ENCODE results near the gene TMEM252. TPM values are rescaled to one million over a fixed set of nuclear protein-coding genes. Genes with fewer than 3 reads are reported as not detected.

TMEM252 gene
- total RNA-seq, 1 donor from 2014 or later, result not detected

GRCh38 chr9:68541568-68541967, 885 bp upstream of the TMEM252 start:
- H3K27ac ChIP-seq, result no peak overlapping the region
- no peak for TF ChIP-seq CTCF (IDR thresholded peaks at IDR 0.05)
- no peak for TF ChIP-seq EZH2 (IDR thresholded peaks at IDR 0.05)
- no peak for TF ChIP-seq EZH2phosphoT487 (IDR thresholded peaks at IDR 0.05)
- no peaks in the 10 kb centered on the region for H3K9me3 ChIP-seq (ENCODE audit: low read depth)
- Mint-ChIP-seq H3K36me3 (no peaks in the 10 kb centered on the region), H3K4me1 (peaks cover 18% of the 10 kb centered on the region), H3K27me3 (ENCODE audit: insufficient read depth, low read depth) (peaks cover 5% of the 10 kb centered on the region), H3K27ac (no peak overlapping the region), H3K4me3 (no peak overlapping the region), H3K9me3 (no peaks in the 10 kb centered on the region)
- no peak overlapping the region for H3K9ac ChIP-seq
- H3K4me3 ChIP-seq, result no peak overlapping the region
- no peaks in the 10 kb centered on the region for H3K79me2 ChIP-seq (ENCODE audit: low read depth)
- peaks cover 100% of the 10 kb centered on the region for H3K27me3 ChIP-seq
- peaks cover 5% of the 10 kb centered on the region for H3K4me1 ChIP-seq
- H2AFZ ChIP-seq (replicated peaks), result no peak overlapping the region
- no peaks in the 10 kb centered on the region for H3F3A ChIP-seq (ENCODE audit: low read depth)
- no peaks in the 10 kb centered on the region for H4K20me1 ChIP-seq (ENCODE audit: low read depth)
- H3K4me2 ChIP-seq, result no peak overlapping the region
- H3K36me3 ChIP-seq, result no peaks in the 10 kb centered on the region
- DNase-seq (ENCODE audit: low spot score), result no peak

GRCh38 chr9:68538200-68538599, 2.5 kb downstream of the TMEM252 start:
- Mint-ChIP-seq H3K36me3 (no peaks in the 10 kb centered on the region), H3K4me3 (no peak overlapping the region), H3K27me3 (ENCODE audit: insufficient read depth, low read depth) (peaks cover 4% of the 10 kb centered on the region), H3K27ac (no peak overlapping the region), H3K9me3 (no peaks in the 10 kb centered on the region), H3K4me1 (peaks cover 23% of the 10 kb centered on the region)
- TF ChIP-seq EZH2 (IDR thresholded peaks at IDR 0.05) (no peak), EZH2phosphoT487 (IDR thresholded peaks at IDR 0.05) (no peak), CTCF (IDR thresholded peaks at IDR 0.05) (no peak)
- peaks cover 100% of the 10 kb centered on the region for H3K27me3 ChIP-seq
- no peak overlapping the region for H3K9ac ChIP-seq
- H3K79me2 ChIP-seq (ENCODE audit: low read depth), result no peaks in the 10 kb centered on the region
- no peaks in the 10 kb centered on the region for H4K20me1 ChIP-seq (ENCODE audit: low read depth)
- H3K27ac ChIP-seq, result no peak overlapping the region
- no peaks in the 10 kb centered on the region for H3K36me3 ChIP-seq
- H3F3A ChIP-seq (ENCODE audit: low read depth), result no peaks in the 10 kb centered on the region
- no peak overlapping the region for H2AFZ ChIP-seq (replicated peaks)
- H3K9me3 ChIP-seq (ENCODE audit: low read depth), result no peaks in the 10 kb centered on the region
- no peak overlapping the region for H3K4me3 ChIP-seq
- DNase-seq (ENCODE audit: low spot score), result no peak
- H3K4me2 ChIP-seq, result no peak overlapping the region
- peaks cover 5% of the 10 kb centered on the region for H3K4me1 ChIP-seq

- Histone ChIP-seq H3K4me1 (peaks cover 5% of the 10 kb centered on the region), H2AFZ (replicated peaks) (no peak overlapping the region), H3K27me3 (peaks cover 100% of the 10 kb centered on the region), H4K20me1 (ENCODE audit: low read depth) (no peaks in the 10 kb centered on the region), H3K9ac (no peak overlapping the region), H3K4me2 (no peak overlapping the region), H3K9me3 (ENCODE audit: low read depth) (no peaks in the 10 kb centered on the region), H3F3A (ENCODE audit: low read depth) (no peaks in the 10 kb centered on the region), H3K36me3 (no peaks in the 10 kb centered on the region), H3K79me2 (ENCODE audit: low read depth) (no peaks in the 10 kb centered on the region), H3K4me3 (no peak overlapping the region), H3K27ac (no peak overlapping the region)
- Mint-ChIP-seq H3K36me3 (no peaks in the 10 kb centered on the region), H3K4me1 (peaks cover 25% of the 10 kb centered on the region), H3K9me3 (no peaks in the 10 kb centered on the region), H3K27me3 (ENCODE audit: insufficient read depth, low read depth) (peaks cover 6% of the 10 kb centered on the region), H3K4me3 (peak overlapping the region; percentile 36), H3K27ac (no peak overlapping the region)
- DNase-seq (ENCODE audit: low spot score), result no peak
- TF ChIP-seq EZH2 (IDR thresholded peaks at IDR 0.05), result no peak
- no peak for TF ChIP-seq EZH2phosphoT487 (IDR thresholded peaks at IDR 0.05)
- no peak for TF ChIP-seq CTCF (IDR thresholded peaks at IDR 0.05)
These were observed 3.1 kb downstream of the TMEM252 start for GRCh38 chr9:68537616-68537880.

All from neural progenitor cell (in vitro differentiated cells).